OCI-LY1 (cell line): ENCODE data around the gene KAT2B.

ENCODE experiments used
- H2AFZ ChIP-seq: fragments of 200-600 bp; sonication (generic), shearing (Covaris generic); 2 replicates; pipeline ENCODE4 v1.6.0; 2014; ENCODE audit warnings: antibody characterized with exemption, mild to moderate bottlenecking, low read length
- H3F3A ChIP-seq: fragments of 200-600 bp; sonication (generic), shearing (Covaris generic); 2 replicates; pipeline ENCODE4 v1.6.0; 2014; ENCODE audit warnings: mild to moderate bottlenecking, antibody characterized with exemption, low read length, moderate library complexity; ENCODE audit not compliant: insufficient read depth
- H3K27ac ChIP-seq: fragments of 200-600 bp; sonication (generic); 2 replicates; pipeline ENCODE4 v1.5.1; 2014; ENCODE audit warnings: low read length, mixed run types, mild to moderate bottlenecking, low read depth; ENCODE audit not compliant: poor library complexity, severe bottlenecking
- H3K27me3 ChIP-seq: fragments of 200-600 bp; sonication (generic); 2 replicates; pipeline ENCODE4 v1.6.0; 2014; ENCODE audit warnings: antibody characterized with exemption, mild to moderate bottlenecking, low read length, moderate library complexity; ENCODE audit not compliant: insufficient read depth
- H3K36me3 ChIP-seq: fragments of 200-600 bp; sonication (generic); 2 replicates; pipeline ENCODE4 v1.6.1; 2014; ENCODE audit warnings: mild to moderate bottlenecking, antibody characterized with exemption, low read length, moderate library complexity, mixed read lengths; ENCODE audit not compliant: insufficient read depth
- H3K4me1 ChIP-seq: fragments of 200-600 bp; sonication (generic); 2 replicates; pipeline ENCODE4 v1.5.1; 2014; ENCODE audit warnings: mild to moderate bottlenecking, low read length, moderate library complexity; ENCODE audit not compliant: insufficient read depth, severe bottlenecking
- H3K4me2 ChIP-seq: fragments of 200-600 bp; sonication (generic), shearing (Covaris generic); 2 replicates; pipeline ENCODE4 v1.6.1; 2014; ENCODE audit warnings: low read length
- H3K4me3 ChIP-seq: fragments of 200-600 bp; sonication (generic); 2 replicates; pipeline ENCODE4 v1.5.1; 2014; ENCODE audit warnings: low read length, low read depth, mild to moderate bottlenecking, mixed read lengths; ENCODE audit not compliant: poor library complexity, severe bottlenecking
- H3K79me2 ChIP-seq: fragments of 200-600 bp; shearing (Covaris generic); 2 replicates; pipeline ENCODE4 v1.6.1; 2016; ENCODE audit warnings: mixed run types, low read length, mixed read lengths; ENCODE audit not compliant: insufficient read depth
- H3K9ac ChIP-seq: fragments of 200-600 bp; sonication (generic), shearing (Covaris generic); 2 replicates; pipeline ENCODE4 v1.6.1; 2014; ENCODE audit warnings: mild to moderate bottlenecking, low read length, mixed read lengths
- H3K9me2 ChIP-seq: fragments of 200-600 bp; sonication (generic), shearing (Covaris generic); 2 replicates; pipeline ENCODE4 v1.6.1; 2014; ENCODE audit warnings: low read depth, mild to moderate bottlenecking, low read length, mixed read lengths
- H3K9me3 ChIP-seq: fragments of 200-600 bp; shearing (Covaris generic); 2 replicates; pipeline ENCODE4 v1.6.1; 2014; ENCODE audit warnings: low read length, mixed read lengths
- H4K20me1 ChIP-seq: fragments of 200-600 bp; sonication (generic), shearing (Covaris generic); 2 replicates; pipeline ENCODE4 v1.6.0; 2016; ENCODE audit warnings: mild to moderate bottlenecking, low read length; ENCODE audit not compliant: insufficient read depth
- EZH2 ChIP-seq: fragments of 200-600 bp; sonication (generic), shearing (Covaris generic); IDR thresholded peaks from 2 replicates; pipeline ENCODE4 v1.8.0; 2017; ENCODE audit warnings: borderline replicate concordance, mixed run types, mild to moderate bottlenecking, antibody characterized with exemption, low read length, moderate library complexity, mixed read lengths
- TF ChIP-seq, protein P1 (sequence below): fragments of 200-600 bp; sonication (generic), shearing (Covaris generic); IDR thresholded peaks from 2 replicates; pipeline ENCODE4 v1.5.1; 2017; ENCODE audit warnings: mild to moderate bottlenecking, antibody characterized with exemption, low read length, moderate library complexity, mixed read lengths

KAT2B gene

GRCh38 chr3:20039765-20040547 lies at the start of gene KAT2B:
Gene KAT2B, plus strand, starts transcription at chr3:20040446. Its CDS starts 32 bp downstream, at chr3:20040478.
- H3K9ac ChIP-seq: peak within 1 kb of the TSS; percentile 96
- H3K79me2 ChIP-seq: peaks cover 17% of the 10 kb centered on the region
- peak within 1 kb of the TSS; percentile 75 for H3K4me3 ChIP-seq
- peak within 1 kb of the TSS; percentile 53 for H2AFZ ChIP-seq
- TF ChIP-seq EZH2: no peak
- TF ChIP-seq, protein P1, sequence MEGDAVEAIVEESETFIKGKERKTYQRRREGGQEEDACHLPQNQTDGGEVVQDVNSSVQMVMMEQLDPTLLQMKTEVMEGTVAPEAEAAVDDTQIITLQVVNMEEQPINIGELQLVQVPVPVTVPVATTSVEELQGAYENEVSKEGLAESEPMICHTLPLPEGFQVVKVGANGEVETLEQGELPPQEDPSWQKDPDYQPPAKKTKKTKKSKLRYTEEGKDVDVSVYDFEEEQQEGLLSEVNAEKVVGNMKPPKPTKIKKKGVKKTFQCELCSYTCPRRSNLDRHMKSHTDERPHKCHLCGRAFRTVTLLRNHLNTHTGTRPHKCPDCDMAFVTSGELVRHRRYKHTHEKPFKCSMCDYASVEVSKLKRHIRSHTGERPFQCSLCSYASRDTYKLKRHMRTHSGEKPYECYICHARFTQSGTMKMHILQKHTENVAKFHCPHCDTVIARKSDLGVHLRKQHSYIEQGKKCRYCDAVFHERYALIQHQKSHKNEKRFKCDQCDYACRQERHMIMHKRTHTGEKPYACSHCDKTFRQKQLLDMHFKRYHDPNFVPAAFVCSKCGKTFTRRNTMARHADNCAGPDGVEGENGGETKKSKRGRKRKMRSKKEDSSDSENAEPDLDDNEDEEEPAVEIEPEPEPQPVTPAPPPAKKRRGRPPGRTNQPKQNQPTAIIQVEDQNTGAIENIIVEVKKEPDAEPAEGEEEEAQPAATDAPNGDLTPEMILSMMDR: peak; percentile 60
- no peaks in the 10 kb centered on the region for H3K36me3 ChIP-seq
- H3K4me1 ChIP-seq: peaks cover 49% of the 10 kb centered on the region
- peaks cover 5% of the 10 kb centered on the region; the same call in 1 of the 2 replicates for H3F3A ChIP-seq
- no peaks in the 10 kb centered on the region for H3K27me3 ChIP-seq
- no peaks in the 10 kb centered on the region for H3K9me3 ChIP-seq
- peak within 1 kb of the TSS; percentile 92 for H3K4me2 ChIP-seq
- H3K27ac ChIP-seq: peak within 1 kb of the TSS; percentile 97
- H3K9me2 ChIP-seq: no peaks in the 10 kb centered on the region
- no peaks in the 10 kb centered on the region for H4K20me1 ChIP-seq

DNA sequence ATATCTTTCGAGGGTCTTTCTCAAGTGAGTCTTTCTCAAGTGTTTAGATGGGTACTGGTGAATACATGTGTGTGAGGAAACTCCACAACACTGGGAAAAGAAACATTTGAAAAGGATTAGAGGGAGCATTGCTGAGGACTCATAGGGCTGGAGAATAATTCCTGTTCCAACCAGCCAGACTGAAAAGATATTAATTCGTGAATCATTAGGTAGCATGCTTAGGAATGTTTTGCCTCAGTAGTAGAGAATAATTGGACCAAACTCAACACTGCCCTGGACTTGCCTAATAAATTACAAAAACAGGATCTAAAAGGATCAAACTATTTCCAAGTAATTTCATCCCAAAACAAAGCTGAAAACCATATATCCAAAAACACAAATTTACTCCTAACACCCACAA lies 45.5 kb upstream of the KAT2B start:
- Histone ChIP-seq H3K4me2 (no peak overlapping the region), H2AFZ (no peak overlapping the region), H3K9ac (no peak overlapping the region), H3K9me3 (no peaks in the 10 kb centered on the region), H3F3A (no peaks in the 10 kb centered on the region), H3K27me3 (no peaks in the 10 kb centered on the region), H3K27ac (no peak overlapping the region), H3K36me3 (no peaks in the 10 kb centered on the region), H4K20me1 (no peaks in the 10 kb centered on the region), H3K9me2 (no peaks in the 10 kb centered on the region), H3K79me2 (no peaks in the 10 kb centered on the region), H3K4me1 (no peaks in the 10 kb centered on the region), H3K4me3 (no peak overlapping the region)
- TF ChIP-seq, protein P1: no peak
- TF ChIP-seq EZH2: no peak

DNA sequence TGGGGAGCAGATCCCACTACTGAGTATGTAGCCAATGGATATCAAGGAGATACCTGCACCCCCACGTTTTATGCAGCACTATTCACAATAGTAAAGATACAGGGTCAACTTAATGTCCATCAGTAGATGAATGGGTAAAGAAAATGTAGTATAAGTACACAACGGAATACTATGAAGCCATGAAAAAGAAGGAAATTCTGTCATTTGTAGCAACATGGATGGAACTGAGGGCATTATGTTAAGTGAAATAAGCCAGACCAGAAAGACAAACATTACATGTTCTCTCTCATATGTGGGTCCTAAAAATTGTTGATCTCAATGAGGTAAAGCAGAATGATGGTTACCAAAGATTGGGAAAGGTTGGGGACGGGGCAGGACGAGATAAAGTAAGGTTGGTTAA lies 42.7 kb upstream of the KAT2B start:
- H3K4me2 ChIP-seq: no peak overlapping the region
- H3F3A ChIP-seq: no peaks in the 10 kb centered on the region
- H3K4me1 ChIP-seq: no peaks in the 10 kb centered on the region
- no peaks in the 10 kb centered on the region for H3K79me2 ChIP-seq
- no peaks in the 10 kb centered on the region for H3K36me3 ChIP-seq
- no peaks in the 10 kb centered on the region for H4K20me1 ChIP-seq
- no peak overlapping the region for H3K9ac ChIP-seq
- H3K27me3 ChIP-seq: no peaks in the 10 kb centered on the region
- H3K9me3 ChIP-seq: no peaks in the 10 kb centered on the region
- H3K27ac ChIP-seq: no peak overlapping the region
- no peak overlapping the region for H3K4me3 ChIP-seq
- H3K9me2 ChIP-seq: no peaks in the 10 kb centered on the region
- TF ChIP-seq EZH2: no peak
- TF ChIP-seq, protein P1: no peak
- H2AFZ ChIP-seq: no peak overlapping the region
